Cardiac fibroblast (primary cell): ENCODE data around the gene F8A1.
"Not testable (repeated sequence)": the region's sequence is repeated elsewhere in the genome, so short reads cannot be mapped to it uniquely, and the experiment has no call there.

Experiments
- DNase-seq, 2 donors: peaks; one replicate each; pipeline versions ENCODE4 v3.0.0 to v3.0.0-alpha.2; 2010; ENCODE audit warnings: low read depth in 2 of 2
- H3K4me3 ChIP-seq, 2 donors: replicated peaks in 1 of 2; 1 replicate in 1 of 2; 2 replicates in 1 of 2; pipeline ENCODE4 v1.5.1; 2011; ENCODE audit warnings: low read depth in 2 of 2, low read length in 2 of 2, mild to moderate bottlenecking in 2 of 2, moderate library complexity in 1 of 2
- TF ChIP-seq, protein P1 (sequence below): IDR thresholded peaks from one replicate; pipeline ENCODE4 v1.5.1; 2011; ENCODE audit warnings: low read depth, mild to moderate bottlenecking, low read length, inconsistent platforms

The F8A1 gene

DNA sequence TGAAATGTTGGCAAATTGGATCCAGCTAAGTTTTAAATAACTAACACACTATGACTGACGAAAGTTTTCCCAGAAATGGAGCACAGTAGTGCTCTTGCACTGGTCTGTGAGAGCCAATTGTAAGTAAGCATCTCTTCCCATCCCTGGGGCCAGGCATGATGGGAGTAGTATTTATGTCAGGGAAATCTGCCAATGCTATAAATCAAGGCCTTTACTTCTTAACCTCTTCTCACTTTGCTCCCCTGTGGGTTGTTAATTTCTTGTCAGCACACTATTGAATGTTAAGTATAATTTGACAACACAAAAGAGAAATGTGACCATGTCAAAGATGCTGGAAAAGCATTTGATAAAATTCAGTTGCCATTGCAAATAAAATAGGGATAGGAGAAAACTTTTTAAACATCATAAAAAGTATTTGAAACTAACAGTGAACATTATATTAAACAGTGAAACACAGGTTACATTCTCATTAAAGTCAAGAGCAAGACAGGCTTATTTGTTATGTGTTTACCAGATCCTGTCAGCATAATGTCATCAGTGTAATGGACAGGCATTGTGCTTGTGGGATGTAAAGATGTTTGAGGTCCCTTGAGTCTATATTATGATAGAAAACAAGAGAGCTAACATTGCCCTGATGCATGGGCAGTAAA lies 5.0 kb downstream of the F8A1 start:
- DNase-seq, result no peak
- TF ChIP-seq, protein P1, sequence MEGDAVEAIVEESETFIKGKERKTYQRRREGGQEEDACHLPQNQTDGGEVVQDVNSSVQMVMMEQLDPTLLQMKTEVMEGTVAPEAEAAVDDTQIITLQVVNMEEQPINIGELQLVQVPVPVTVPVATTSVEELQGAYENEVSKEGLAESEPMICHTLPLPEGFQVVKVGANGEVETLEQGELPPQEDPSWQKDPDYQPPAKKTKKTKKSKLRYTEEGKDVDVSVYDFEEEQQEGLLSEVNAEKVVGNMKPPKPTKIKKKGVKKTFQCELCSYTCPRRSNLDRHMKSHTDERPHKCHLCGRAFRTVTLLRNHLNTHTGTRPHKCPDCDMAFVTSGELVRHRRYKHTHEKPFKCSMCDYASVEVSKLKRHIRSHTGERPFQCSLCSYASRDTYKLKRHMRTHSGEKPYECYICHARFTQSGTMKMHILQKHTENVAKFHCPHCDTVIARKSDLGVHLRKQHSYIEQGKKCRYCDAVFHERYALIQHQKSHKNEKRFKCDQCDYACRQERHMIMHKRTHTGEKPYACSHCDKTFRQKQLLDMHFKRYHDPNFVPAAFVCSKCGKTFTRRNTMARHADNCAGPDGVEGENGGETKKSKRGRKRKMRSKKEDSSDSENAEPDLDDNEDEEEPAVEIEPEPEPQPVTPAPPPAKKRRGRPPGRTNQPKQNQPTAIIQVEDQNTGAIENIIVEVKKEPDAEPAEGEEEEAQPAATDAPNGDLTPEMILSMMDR, result no peak
- H3K4me3 ChIP-seq, result no peak overlapping the region

DNA sequence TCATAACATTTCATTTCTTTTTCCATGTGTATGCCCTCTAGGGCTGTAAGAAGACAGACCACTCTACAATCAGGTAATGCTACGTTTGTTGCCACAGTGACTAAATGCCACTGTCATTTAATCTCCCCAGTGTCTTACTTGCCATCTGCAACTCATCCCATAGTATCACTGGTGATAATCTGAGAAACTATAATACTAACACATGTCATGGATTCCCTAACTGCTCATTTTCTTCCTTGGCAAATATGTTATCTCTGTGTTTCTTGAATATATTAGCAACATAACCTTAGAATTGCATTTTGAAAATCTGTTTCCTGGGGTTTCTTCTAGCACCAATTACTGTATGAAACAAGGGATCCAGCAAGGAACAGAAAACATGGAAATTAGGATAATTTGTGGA lies 6.1 kb downstream of the F8A1 start:
- no peak for DNase-seq
- TF ChIP-seq, protein P1, result no peak
- no peak overlapping the region for H3K4me3 ChIP-seq

DNA sequence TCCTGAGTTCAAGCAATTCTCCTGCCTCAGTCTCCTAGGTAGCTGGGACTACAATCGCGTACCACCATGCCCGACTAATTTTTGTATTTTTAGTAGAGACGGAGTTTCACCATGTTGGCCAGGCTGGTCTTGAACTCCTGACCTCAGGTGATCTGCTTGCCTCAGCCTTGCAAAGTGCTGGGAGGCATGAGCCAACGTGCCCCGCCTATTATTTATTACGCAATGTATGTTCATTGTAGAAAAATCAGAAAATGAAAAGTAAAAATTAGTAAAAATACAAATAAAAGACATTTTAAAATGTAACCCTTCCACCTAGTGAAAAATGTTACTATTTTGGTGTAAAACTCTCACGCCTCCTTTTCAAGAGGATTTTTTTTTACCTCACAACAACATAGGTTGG lies 14.2 kb downstream of the F8A1 start:
- no peak for DNase-seq
- TF ChIP-seq, protein P1, result no peak

DNA sequence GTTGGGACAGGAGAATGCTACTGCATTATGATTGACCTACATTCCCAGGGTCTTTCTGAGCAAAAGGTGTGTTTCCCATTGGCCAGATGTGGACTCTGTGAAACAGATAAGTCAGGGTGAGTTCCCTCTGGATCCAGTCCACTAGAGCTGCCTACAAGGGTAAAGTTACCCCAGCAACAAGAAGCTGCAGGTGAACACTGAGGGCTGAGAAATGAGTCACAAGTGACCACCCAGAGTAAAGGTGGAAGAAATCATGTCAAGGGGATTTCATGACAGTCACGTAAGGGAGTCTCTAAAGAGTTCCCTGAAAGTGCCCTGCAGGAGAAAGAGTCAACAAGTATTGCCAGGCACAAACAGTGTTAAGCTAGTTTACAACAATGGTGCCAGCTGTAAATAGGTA lies 16.3 kb downstream of the F8A1 start:
- no peak overlapping the region for H3K4me3 ChIP-seq
- DNase-seq, result no peak
- TF ChIP-seq, protein P1, result no peak

More for the DNA sequence above, 14.2 kb downstream of the F8A1 start:
- H3K4me3 ChIP-seq, result no peak overlapping the region

- DNase-seq, result no peak
- TF ChIP-seq, protein P1, result no peak
- no peak overlapping the region for H3K4me3 ChIP-seq
These were observed 22.7 kb downstream of the F8A1 start for GRCh38 chrX:154908821-154909220.

DNA sequence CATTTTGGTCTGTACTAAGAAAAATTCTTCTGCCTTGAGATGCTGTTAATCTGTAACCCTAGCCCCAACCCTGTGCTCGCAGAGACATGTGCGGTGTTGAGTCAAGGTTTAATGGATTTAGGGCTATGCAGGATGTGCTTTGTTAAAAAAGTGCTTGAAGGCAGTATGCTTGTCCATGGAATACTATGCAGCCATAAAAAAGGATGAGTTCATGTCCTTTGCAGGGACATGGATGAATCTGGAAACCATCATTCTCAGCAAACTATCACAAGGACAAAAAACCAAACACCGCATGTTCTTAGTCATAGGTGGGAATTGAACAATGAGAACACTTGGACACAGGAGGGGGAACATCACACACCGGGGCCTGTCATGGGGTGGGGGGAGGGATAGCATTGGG lies 23.9 kb downstream of the F8A1 start:
- not testable (repeated sequence) for H3K4me3 ChIP-seq, DNase-seq

- not testable (repeated sequence) for DNase-seq, H3K4me3 ChIP-seq
These were observed 24.4 kb downstream of the F8A1 start for GRCh38 chrX:154910528-154910927.

DNA sequence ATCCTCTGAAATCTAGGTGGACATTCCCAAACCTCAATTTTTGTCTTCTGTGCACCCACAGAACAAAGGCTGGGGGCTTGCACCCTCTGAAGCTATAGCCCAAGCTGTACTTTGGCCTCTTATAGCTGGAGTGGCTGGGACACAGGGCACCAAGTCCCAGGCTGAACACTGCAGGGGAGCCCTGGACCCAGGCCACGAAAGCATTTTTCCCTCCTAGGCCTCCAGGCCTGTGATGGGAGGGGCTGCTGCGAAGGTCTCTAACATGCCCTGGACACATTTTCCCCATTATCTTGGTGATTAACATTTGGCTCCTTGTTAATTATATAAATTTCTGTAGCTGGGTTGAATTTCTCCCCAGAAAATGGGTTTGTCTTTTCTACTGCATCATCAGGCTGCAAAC lies 27.9 kb downstream of the F8A1 start:
- no peak for DNase-seq
- H3K4me3 ChIP-seq, result no peak overlapping the region
- TF ChIP-seq, protein P1, result no peak
